Stimulated activated naive CD4-positive, alpha-beta T cell treated with Interleukin-2 at 50 U/mL for 16 hours (primary cell): ENCODE data around the gene RAB1A.
"Not testable (repeated sequence)": the region's sequence is repeated elsewhere in the genome, so short reads cannot be mapped to it uniquely, and the experiment has no call there.

ENCODE experiments used
- DNase-seq: peaks from one replicate; lab custom pipeline; 2025; lab: John Stamatoyannopoulos, UW

RAB1A gene

DNA sequence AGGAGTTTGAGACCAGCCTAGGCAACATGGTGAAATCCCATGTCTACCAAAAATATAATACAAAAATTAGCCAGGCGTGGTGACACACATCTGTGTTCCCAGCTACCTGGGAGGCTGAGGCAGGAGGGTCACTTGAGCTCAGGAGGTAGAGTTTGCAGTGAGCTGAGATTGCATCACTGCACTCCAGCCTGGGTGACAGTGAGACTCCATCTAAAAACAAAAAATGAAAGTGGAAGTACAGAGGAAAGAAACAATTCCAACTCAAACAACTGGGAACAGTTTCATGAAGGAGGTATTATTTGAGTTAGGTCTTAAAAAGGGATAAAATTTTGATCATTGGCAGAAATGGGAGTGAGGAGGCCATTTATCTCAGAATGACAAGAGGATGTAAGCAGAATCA is 6.3 kb upstream of the RAB1A start:
- DNase-seq: no peak

GRCh38 chr2:65134158-65134557 is 4.3 kb upstream of the RAB1A start:
- DNase-seq: no peak

GRCh38 chr2:65133626-65134025 is 3.7 kb upstream of the RAB1A start:
- DNase-seq: no peak

GRCh38 chr2:65132930-65133329 is 3.0 kb upstream of the RAB1A start:
- not testable (repeated sequence) for DNase-seq

DNA sequence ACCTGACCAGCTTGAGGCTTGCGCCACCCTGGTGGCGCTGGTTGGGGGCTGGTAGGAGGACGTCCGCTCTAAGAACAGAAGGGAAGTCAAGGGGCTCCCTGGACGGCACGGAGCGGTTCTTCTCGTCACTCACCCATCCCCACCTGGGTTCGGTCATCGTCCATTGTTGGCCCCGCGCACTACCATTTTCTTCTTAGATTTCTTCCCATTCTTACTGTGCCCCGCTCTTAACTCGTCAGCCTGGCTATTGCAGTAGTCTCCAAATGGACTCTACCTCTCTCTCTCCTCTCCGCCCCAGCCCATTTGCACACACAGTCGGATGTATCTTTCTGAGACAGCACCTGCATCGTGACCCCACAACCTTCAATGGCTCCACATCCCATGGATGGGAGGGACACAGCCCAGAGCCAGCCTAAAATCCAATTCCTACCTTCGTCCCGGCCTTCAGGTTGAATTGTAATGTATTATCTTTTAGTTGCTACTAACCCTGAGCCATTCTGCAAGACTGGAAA is 814 bp upstream of the RAB1A start:
- no peak for DNase-seq

GRCh38 chr2:65129286-65129825 is 550 bp downstream of the RAB1A start:
- DNase-seq: peak; percentile 48

DNA sequence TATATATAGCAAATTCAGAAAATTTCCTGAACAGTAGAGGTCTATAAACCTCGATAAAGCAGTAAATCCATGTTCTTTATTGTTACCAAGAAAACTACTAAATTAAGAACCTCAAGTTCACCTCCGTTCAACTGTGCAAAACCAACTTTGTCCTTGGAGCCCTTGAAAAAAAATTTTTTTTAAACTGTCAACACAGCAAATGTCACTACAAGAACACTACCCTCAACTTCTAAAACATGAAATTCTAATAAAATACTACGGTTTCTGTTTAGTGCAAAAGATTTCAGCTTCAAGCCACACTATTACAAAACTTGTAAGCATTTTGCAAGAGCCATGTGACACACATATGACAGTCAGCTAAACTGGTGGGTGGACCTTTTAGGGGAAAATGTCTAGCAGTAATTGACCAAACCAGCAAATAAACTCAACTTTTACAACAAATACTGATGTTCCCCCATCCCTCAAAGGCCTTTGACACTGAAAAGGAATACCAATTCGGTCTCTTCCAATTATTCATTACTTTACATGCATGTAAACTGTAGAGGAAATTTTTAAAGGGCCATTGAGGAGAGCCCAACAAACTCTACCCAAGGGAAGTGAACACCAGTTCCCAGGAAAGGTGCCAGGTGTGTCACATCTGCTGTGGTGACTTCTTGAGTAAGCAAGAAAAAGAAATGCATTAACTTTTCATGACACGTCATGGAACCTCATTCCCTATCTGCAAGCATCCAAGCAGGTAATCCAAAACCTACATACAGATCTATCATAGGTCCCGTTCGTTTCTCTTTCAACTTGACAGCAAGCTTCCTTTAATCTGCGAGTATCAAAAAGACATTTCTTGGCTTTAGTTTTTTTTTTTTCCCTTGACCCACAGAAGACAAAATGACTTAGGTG is 1.4 kb downstream of the RAB1A start:
- DNase-seq: no peak

- DNase-seq: not testable (repeated sequence)
Observed at GRCh38 chr2:65125457-65125856, 4.4 kb downstream of the RAB1A start.

DNA sequence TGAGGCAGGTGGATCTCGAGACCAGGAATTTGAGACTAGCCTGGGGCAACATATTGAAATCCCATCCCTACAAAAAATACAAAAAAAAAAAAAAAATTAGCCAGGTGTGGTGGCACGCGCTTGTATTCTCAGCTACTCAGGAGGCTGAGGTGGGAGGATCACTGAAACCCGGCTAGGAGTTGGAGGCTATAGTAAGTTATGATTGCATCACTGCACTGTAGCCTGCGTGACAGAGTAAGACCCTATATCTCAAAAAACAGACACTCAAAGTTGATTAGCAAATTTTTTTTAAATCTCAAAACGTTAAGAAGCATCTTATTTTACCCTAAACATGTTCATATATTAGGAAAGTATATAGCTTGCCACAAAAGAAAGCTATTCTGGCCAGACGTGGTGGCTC is 7.6 kb downstream of the RAB1A start:
- DNase-seq: no peak

- DNase-seq: no peak
Observed at GRCh38 chr2:65120990-65121693, 8.8 kb downstream of the RAB1A start.

DNA sequence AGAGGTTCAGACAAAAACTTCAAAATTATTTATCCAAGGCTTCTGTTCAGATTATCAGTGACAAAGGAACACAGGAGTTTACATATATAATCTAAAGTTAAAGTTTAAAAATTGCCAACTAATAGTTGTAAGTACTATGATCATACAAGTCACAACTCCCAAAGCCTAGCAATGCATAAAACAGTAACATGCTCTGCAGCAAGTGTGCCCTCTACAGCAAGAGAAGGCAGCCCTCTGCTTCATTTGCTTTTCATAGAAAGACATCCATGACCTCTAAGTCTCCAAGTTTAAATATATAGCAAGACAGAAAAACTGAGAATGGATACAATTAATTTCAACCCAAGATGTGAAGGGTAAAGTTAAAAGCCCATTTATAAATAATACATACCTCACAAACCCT is 13.3 kb downstream of the RAB1A start:
- no peak for DNase-seq

DNA sequence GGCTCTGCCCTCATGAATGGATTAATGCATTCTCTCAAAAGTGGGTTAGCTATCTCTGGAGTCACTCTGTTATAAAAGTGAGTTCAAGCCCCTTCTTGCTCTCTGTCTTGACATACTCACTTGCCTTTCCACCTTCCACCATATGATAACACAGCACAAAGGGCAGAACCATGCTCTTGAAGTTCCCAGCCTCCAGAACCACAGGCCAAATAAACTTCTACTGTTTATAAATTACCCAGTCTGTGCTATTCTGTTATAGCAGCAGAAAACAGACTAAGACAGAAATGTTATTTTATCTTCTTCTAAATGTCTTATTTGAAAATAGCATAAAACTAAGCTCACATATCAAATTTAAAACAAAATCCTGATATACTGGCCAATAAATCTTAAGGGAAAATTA is 15.0 kb downstream of the RAB1A start:
- no peak for DNase-seq

DNA sequence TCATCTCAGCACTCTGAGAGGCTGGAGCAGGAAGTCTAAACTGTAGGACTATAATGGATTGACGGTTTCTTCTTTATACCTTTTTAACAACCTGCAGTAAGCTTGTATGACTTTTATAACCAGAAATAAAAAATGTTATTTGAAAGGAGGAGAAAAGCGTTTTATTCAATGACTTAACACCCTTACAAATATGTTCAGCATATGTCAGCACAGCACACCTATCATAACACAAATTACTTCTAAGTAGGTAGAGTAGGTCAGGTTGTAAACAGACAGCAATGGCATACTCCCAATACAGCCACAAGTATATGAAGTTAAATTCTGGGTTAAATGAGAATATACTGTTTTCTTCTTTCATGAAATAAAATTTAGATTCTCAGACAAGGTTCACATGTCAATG is 16.1 kb downstream of the RAB1A start:
- no peak for DNase-seq

DNA sequence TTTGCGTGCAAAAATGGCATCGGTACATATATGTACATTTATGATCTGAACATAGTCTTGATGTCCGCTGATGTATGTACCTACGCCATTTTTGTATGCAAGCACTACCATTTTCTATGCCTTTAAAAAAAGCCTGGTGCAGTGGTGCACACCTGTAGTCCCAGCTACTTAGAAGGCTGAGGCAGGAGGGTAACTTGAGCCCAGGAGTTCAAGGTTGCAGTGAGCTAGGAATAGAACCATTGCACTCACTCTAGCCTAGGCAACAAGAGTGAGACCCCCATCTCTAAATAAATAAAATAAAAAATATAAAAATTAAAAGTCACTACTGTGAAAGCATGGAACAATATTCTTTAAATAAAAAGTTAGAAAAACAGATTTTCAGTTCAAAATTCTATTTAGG is 16.7 kb downstream of the RAB1A start:
- DNase-seq: no peak

DNA sequence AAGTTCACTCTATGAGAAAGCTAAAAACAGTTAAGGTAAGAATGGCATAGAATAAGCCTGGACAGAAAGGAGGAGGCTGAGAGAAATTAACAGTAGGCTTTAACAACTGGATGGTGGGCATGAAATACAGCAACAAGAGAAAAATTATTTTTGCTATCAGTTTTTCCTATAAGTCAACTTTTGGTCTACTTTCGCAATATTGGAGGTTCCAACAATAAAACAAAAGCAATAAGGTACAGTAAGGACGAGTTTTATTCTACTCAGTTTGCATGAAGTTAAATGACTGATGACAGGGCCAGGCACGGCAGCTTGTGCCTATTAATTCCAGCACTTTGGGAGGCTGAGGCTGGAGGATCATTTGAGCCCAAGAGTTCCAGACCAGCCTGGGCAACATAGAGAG is 17.3 kb downstream of the RAB1A start:
- DNase-seq: no peak

GRCh38 chr2:65108780-65109179 is 21.1 kb downstream of the RAB1A start:
- DNase-seq: no peak

- no peak for DNase-seq
Observed at GRCh38 chr2:65107530-65107929, 22.4 kb downstream of the RAB1A start.

DNA sequence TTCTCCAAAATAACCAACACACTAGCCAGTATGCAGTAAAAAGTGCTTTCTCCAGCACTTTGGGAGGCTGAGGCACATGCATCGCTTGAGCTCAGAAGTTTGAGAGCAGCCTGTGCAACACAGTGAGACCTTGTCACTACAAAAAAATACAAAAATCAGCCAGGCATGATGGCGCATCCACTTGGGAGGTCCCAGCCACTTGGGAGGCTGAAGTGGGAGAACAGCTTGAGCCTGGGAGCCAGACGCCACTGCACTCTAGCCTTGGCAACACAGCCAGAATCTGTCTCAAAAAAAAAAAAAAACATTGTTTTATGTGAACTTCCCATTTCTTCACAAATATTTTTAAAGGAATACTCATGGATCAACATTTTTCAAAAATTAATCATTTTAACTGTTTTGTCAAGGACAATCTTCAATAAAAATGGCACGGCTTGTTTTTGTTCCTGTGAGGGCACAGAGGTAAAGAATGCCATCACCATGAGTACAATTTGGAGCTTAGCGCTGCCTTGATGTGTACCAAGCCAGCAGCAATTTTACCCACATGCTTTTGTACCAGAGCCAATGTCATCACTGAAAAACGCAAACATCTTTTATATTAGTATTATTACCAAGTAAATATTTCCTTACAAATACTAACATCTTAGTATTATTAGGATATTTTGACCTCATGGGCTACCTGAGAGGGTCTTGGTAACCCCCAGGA is 26.7 kb downstream of the RAB1A start:
- DNase-seq: no peak

- DNase-seq: no peak
Observed at GRCh38 chr2:65101071-65101470, 28.8 kb downstream of the RAB1A start.

DNA sequence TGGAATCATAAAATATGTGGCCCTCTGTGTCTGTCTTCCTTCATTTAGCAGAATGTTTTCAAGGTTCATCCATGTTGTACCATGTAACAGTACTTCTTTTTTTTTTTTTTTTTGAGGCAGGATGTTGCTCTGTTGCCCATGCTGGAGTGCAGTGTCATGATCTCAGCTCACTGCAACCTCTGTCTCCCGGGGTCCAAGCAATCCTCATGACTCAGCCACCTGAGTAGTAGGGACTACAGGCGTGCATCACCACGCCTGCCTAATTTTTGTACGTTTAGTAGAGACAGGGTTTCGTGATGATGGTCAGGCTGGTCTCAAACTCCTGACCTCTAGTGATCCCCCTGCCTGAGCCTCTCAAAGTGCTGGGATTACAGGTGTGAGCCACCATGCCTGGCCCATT is 31.2 kb downstream of the RAB1A start:
- no peak for DNase-seq

DNA sequence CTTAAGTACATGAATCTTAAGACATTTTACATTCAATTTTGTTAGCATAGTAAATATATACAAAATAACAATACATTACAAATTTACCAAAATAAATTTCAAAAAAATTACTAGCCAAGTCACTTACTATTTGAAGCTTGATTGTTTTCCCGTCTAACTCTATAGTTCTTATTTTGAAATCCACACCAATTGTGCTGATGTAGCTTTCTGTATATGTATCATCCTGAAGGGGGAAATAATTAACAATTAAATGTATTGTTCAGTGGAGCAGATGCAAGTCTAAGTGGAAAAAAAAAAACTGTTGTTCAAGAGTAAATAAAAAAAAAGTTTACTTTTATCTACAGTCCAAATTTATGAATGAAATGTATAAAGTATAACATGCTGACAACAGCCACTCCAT is 32.1 kb downstream of the RAB1A start:
- DNase-seq: no peak

DNA sequence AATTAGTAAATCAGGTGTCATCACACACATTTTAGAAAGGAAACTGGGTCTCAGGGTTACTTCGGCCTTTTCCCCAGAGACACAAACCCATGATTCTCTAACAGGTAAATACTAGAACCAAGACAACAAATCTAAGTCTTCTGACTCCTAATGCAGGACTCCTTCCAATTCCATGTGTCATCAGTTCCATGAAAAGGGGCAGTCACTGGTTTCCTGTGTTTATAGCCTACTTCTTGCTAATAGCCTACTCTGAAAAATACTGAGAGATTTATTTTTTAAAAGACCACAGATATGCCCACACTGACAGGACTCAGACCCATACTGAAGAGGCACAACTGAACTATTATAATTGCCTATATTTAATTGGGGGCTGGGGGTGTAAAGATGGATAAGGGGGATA is 33.0 kb downstream of the RAB1A start:
- DNase-seq: no peak
